B cell (primary cell): Measurements from ENCODE around the gene RTN4RL2. TPM values are rescaled to one million over a fixed set of nuclear protein-coding genes. Genes with fewer than 3 reads are reported as not detected.

Experiments
- ATAC-seq: fragments of 200-7000 bp; cut with Tn5 transposase; one replicate; pipeline ENCODE4 v1.10.0; 2021; ENCODE audit warnings: low read depth, mild to moderate bottlenecking, moderate number of reproducible peaks, moderate library complexity
- CTCF ChIA-PET: fragments of 350-600 bp; sonication (Branson Sonifier 250); formaldehyde crosslinking; loops from one replicate; lab custom pipeline; 2021; ENCODE audit warnings: antibody characterized with exemption, inconsistent platforms; lab: Charles Lee
- POLR2A ChIA-PET: fragments of 350-600 bp; sonication (Branson Sonifier 250); formaldehyde crosslinking; loops from one replicate; lab custom pipeline; 2021; ENCODE audit warnings: antibody characterized with exemption; lab: Charles Lee
- DNase-seq: peaks from one replicate; pipeline ENCODE4 v3.0.0; 2013
- H2AFZ ChIP-seq: 2 replicates; pipeline ENCODE4 v1.6.1; 2012; ENCODE audit warnings: mild to moderate bottlenecking, low read depth, low read length; ENCODE audit not compliant: insufficient read depth, poor library complexity, severe bottlenecking
- H3K27ac ChIP-seq, 2 donors: 1 replicate in 1 of 2; 2 replicates in 1 of 2; pipeline ENCODE4 v1.5.1; 2012 to 2013; ENCODE audit warnings: low read length in 2 of 2, mild to moderate bottlenecking in 2 of 2, moderate library complexity in 1 of 2
- H3K27me3 ChIP-seq, 4 experiments: fragments of 200-600 bp in 1 of 4; sonication (generic) in 1 of 4; replicated peaks in 1 of 4; 1 replicate in 2 of 4; 2 replicates in 2 of 4; pipeline versions ENCODE4 v1.6.1 to v1.7.0; 2013 to 2016; ENCODE audit warnings: low read length in 3 of 4, mild to moderate bottlenecking in 2 of 4, mixed read lengths in 1 of 4, moderate library complexity in 1 of 4; ENCODE audit not compliant: insufficient read depth in 4 of 4, control insufficient read depth in 3 of 4; ENCODE audit errors: control extremely low read depth in 1 of 4
- H3K36me3 ChIP-seq, 2 experiments: replicated peaks in 1 of 2; 1 replicate in 1 of 2; 2 replicates in 1 of 2; pipeline versions ENCODE4 v1.6.1 to v1.7.1; 2013; ENCODE audit warnings: low read length in 1 of 2; ENCODE audit not compliant: insufficient read depth in 2 of 2, control insufficient read depth in 1 of 2; ENCODE audit errors: control extremely low read depth in 1 of 2, extremely low read depth in 1 of 2
- H3K4me1 ChIP-seq, 2 donors: fragments of 200-600 bp in 1 of 2; sonication (generic) in 1 of 2; 1 replicate in 1 of 2; 2 replicates in 1 of 2; pipeline versions ENCODE4 v1.5.1 to v1.6.1; 2013 to 2017; ENCODE audit warnings: low read length in 2 of 2; ENCODE audit not compliant: control insufficient read depth in 2 of 2, insufficient read depth in 2 of 2
- H3K4me2 ChIP-seq: replicated peaks from 2 replicates; pipeline ENCODE3; 2012; ENCODE audit warnings: mild to moderate bottlenecking, low read depth, low read length; ENCODE audit not compliant: poor library complexity, severe bottlenecking
- H3K4me3 ChIP-seq, 5 experiments: fragments of 200-600 bp in 1 of 5; sonication (generic) in 1 of 5; 1 replicate in 3 of 5; 2 replicates in 2 of 5; pipeline versions ENCODE4 v1.5.1 to v1.7.0; 2011 to 2016; ENCODE audit warnings: low read length in 4 of 5, mild to moderate bottlenecking in 4 of 5, low read depth in 2 of 5, control low read depth in 1 of 5, moderate library complexity in 1 of 5; ENCODE audit not compliant: insufficient read depth in 1 of 5; ENCODE audit errors: control extremely low read depth in 1 of 5, extremely low read depth in 1 of 5
- H3K79me2 ChIP-seq: fragments of 200-600 bp; sonication (generic); one replicate; pipeline ENCODE4 v1.6.0; 2016; ENCODE audit warnings: low read length; ENCODE audit not compliant: control insufficient read depth, insufficient read depth
- H3K9ac ChIP-seq: fragments of 200-600 bp; sonication (generic); 2 replicates; pipeline ENCODE4 v1.6.1; 2017; ENCODE audit warnings: mild to moderate bottlenecking, low read length, moderate library complexity
- H3K9me3 ChIP-seq, 3 donors: one replicate each; pipeline versions ENCODE4 v1.6.1 to v1.7.1; 2013; ENCODE audit warnings: low read length in 2 of 3; ENCODE audit not compliant: control insufficient read depth in 2 of 3, insufficient read depth in 1 of 3; ENCODE audit errors: control extremely low read depth in 1 of 3
- H4K20me1 ChIP-seq: 2 replicates; pipeline ENCODE4 v1.6.0; 2012; ENCODE audit warnings: mild to moderate bottlenecking, low read length; ENCODE audit not compliant: insufficient read depth, control insufficient read depth, poor library complexity, severe bottlenecking
- H3K27ac Mint-ChIP-seq: one replicate; pipeline ENCODE4 v1.8.0; 2021; ENCODE audit warnings: mixed read lengths
- H3K27me3 Mint-ChIP-seq: one replicate; pipeline ENCODE4 v1.8.0; 2021; ENCODE audit warnings: mixed read lengths
- H3K4me1 Mint-ChIP-seq: one replicate; pipeline ENCODE4 v1.8.0; 2021; ENCODE audit warnings: mixed read lengths
- H3K4me3 Mint-ChIP-seq: one replicate; pipeline ENCODE4 v1.8.0; 2021; ENCODE audit warnings: mixed read lengths
- H3K9me3 Mint-ChIP-seq: one replicate; pipeline ENCODE4 v1.8.0; 2022; ENCODE audit warnings: mixed read lengths; ENCODE audit not compliant: insufficient read depth
- CTCF ChIP-seq: fragments of 200-600 bp; IDR thresholded peaks from one replicate; pipeline ENCODE4 v1.8.0; 2022; ENCODE audit warnings: antibody characterized with exemption, mild to moderate bottlenecking
- EZH2 ChIP-seq: IDR thresholded peaks from 2 replicates; pipeline ENCODE4 v1.6.1; 2012; ENCODE audit warnings: borderline replicate concordance, low read depth, mild to moderate bottlenecking, moderate library complexity, low read length; ENCODE audit not compliant: insufficient read depth, poor library complexity, severe bottlenecking
- WGBS: methylation state at CpG from one replicate; pipeline ENCODE4 v1.1.5; 2013; ENCODE audit warnings: missing lambda C conversion rate; ENCODE audit not compliant: insufficient coverage; 5-methylcytosine and 5-hydroxymethylcytosine counted together
- intact Hi-C: fragments of 100-400 bp; cut with micrococcal nuclease; formaldehyde crosslinking; loops from one replicate; pipeline ENCODE4 v1.10.0; 2022
- polyA plus RNA-seq: library from polyadenylated mRNA; depleted of rRNA; stranded (reverse); fragments of >200 nt; gene quantifications from 2 replicates; pipeline ENCODE4 v1.2.3, GENCODE V29; 2012
- total RNA-seq, 2 donors: library from RNA; stranded (reverse); fragments of 120-200 nt in 1 of 2; gene quantifications; 1 replicate in 1 of 2; 2 replicates in 1 of 2; pipeline versions ENCODE4 v1.2.3 to v1.2.4, GENCODE V29; 2013 to 2022

RTN4RL2 gene
- total and polyA plus RNA-seq, 2 donors (not counting 1 experiment from before 2014, with no cell fraction given): 0.12 to 0.13 TPM

- no peaks in the 10 kb centered on the region for H3K36me3 ChIP-seq
- over 99% methylated on average over 10 of the region's 15 CpGs for WGBS
These were observed 26.9 kb downstream of the RTN4RL2 start for GRCh38 chr11:57487021-57487778.

More at GRCh38 chr11:57487021-57487778, 26.9 kb downstream of the RTN4RL2 start:
- Histone ChIP-seq H3K9ac (no peak overlapping the region), H3K9me3 (peaks cover 0 to 4% (median 0%) of the 10 kb centered on the region in 3 donors), H4K20me1 (no peaks in the 10 kb centered on the region), H3K27ac (no peak overlapping the region), H2AFZ (no peak overlapping the region), H3K79me2 (no peaks in the 10 kb centered on the region), H3K4me2 (no peak overlapping the region), H3K4me3 (no peak overlapping the region), H3K27me3 (peaks cover 0 to 11% (median 3%) of the 10 kb centered on the region in 4 experiments), H3K4me1 (peaks cover 31 to 33% of the 10 kb centered on the region in 2 donors)
- intact Hi-C loops: no loop called here
- Mint-ChIP-seq H3K4me1 (peaks cover 24% of the 10 kb centered on the region), H3K9me3 (no peaks in the 10 kb centered on the region), H3K27me3 (no peaks in the 10 kb centered on the region), H3K27ac (no peak overlapping the region), H3K4me3 (no peak overlapping the region)
- no peak for ATAC-seq
- DNase-seq: no peak
- POLR2A ChIA-PET: no interaction called here
- TF ChIP-seq EZH2: no peak
- no peak for TF ChIP-seq CTCF
- CTCF ChIA-PET: interaction anchor here (12.1 to 12.5 kb wide), 2 partner anchors 30 to 41 kb away, joined by 148 to 355 read pairs; partner anchors contain the start of gene TIMM10
